IMR-90 (cell line): ENCODE measurements around the gene ZNF385B. TPM values are rescaled to one million over a fixed set of nuclear protein-coding genes. Genes with fewer than 3 reads are reported as not detected.

Experiments used
- ATAC-seq: fragments of 200-7000 bp; cut with Tn5 transposase; 2 replicates; pipeline ENCODE4 v1.9.1; 2020; ENCODE audit warnings: low read depth, mild to moderate bottlenecking, moderate library complexity
- BruUV-seq: library from RNA; stranded (reverse); fragments of 400-500 nt; replicated peaks from 2 replicates; lab custom pipeline; 2021; lab: Mats Ljungman, UMichigan
- CTCF ChIA-PET: fragments of 300-600 bp; formaldehyde crosslinking; extraction: SDS; loops from one replicate; lab custom pipeline; 2021; ENCODE audit warnings: antibody characterized with exemption; lab: Yijun Ruan, JAX
- POLR2A ChIA-PET: fragments of 300-600 bp; sonication (Branson Sonifier 250); formaldehyde crosslinking; loops from one replicate; lab custom pipeline; 2022; ENCODE audit warnings: antibody characterized with exemption; ENCODE audit not compliant: unreplicated experiment; lab: Charles Lee
- DNase-seq: peaks from one replicate; pipeline ENCODE4 v3.0.0; 2013
- H2AFZ ChIP-seq: replicated peaks from 2 replicates; pipeline ENCODE3; 2013; ENCODE audit warnings: low read length, mild to moderate bottlenecking; ENCODE audit not compliant: poor library complexity
- H2AK5ac ChIP-seq: 2 replicates; pipeline ENCODE4 v1.6.1; 2013; ENCODE audit warnings: low read depth, low read length, inconsistent platforms
- H2AK9ac ChIP-seq: replicated peaks from 2 replicates; pipeline ENCODE3; 2013; ENCODE audit warnings: mild to moderate bottlenecking, low read depth, low read length, moderate library complexity; ENCODE audit not compliant: poor library complexity
- H2BK120ac ChIP-seq: 2 replicates; pipeline ENCODE4 v1.6.1; 2013; ENCODE audit warnings: low read depth, low read length, inconsistent platforms
- H2BK15ac ChIP-seq: 3 replicates; pipeline ENCODE4 v1.6.1; 2013; ENCODE audit warnings: low read depth, low read length, inconsistent platforms
- H2BK20ac ChIP-seq: 2 replicates; pipeline ENCODE4 v1.6.1; 2013; ENCODE audit warnings: low read depth, mild to moderate bottlenecking, inconsistent platforms, low read length, moderate library complexity
- H2BK5ac ChIP-seq: 2 replicates; pipeline ENCODE4 v1.6.1; 2013; ENCODE audit warnings: mild to moderate bottlenecking, low read depth, low read length, inconsistent platforms; ENCODE audit not compliant: poor library complexity, severe bottlenecking
- H3K14ac ChIP-seq: replicated peaks from 2 replicates; pipeline ENCODE4 v1.6.1; 2013; ENCODE audit warnings: low read depth, low read length, inconsistent platforms
- H3K18ac ChIP-seq: 2 replicates; pipeline ENCODE4 v1.6.1; 2013; ENCODE audit warnings: low read depth, low read length, control low read depth
- H3K23ac ChIP-seq: 2 replicates; pipeline ENCODE4 v1.6.1; 2013; ENCODE audit warnings: low read depth, low read length, inconsistent platforms
- H3K27ac ChIP-seq: 2 replicates; pipeline ENCODE4 v1.5.1; 2013; ENCODE audit warnings: mild to moderate bottlenecking, control low read depth, low read length; ENCODE audit not compliant: insufficient read depth
- H3K27me3 ChIP-seq: 2 replicates; pipeline ENCODE4 v1.6.1; 2013; ENCODE audit warnings: low read length; ENCODE audit not compliant: control insufficient read depth, insufficient read depth
- H3K36me3 ChIP-seq: 2 replicates; pipeline ENCODE4 v1.6.1; 2013; ENCODE audit warnings: low read length, mixed read lengths; ENCODE audit not compliant: control insufficient read depth, insufficient read depth
- H3K4ac ChIP-seq: 2 replicates; pipeline ENCODE4 v1.6.1; 2013; ENCODE audit warnings: low read depth, low read length, inconsistent platforms
- H3K4me1 ChIP-seq: 2 replicates; pipeline ENCODE4 v1.6.1; 2013; ENCODE audit warnings: low read length, mixed read lengths; ENCODE audit not compliant: control insufficient read depth, insufficient read depth
- H3K4me2 ChIP-seq: 2 replicates; pipeline ENCODE4 v1.6.1; 2013; ENCODE audit warnings: low read depth, mild to moderate bottlenecking, control low read depth, low read length, moderate library complexity
- H3K4me3 ChIP-seq: 2 replicates; pipeline ENCODE4 v1.5.1; 2013; ENCODE audit warnings: low read depth, mild to moderate bottlenecking, control low read depth, low read length, moderate library complexity; ENCODE audit not compliant: insufficient read depth
- H3K56ac ChIP-seq: 2 replicates; pipeline ENCODE4 v1.6.1; 2013; ENCODE audit warnings: low read length, inconsistent platforms; ENCODE audit not compliant: insufficient read depth; ENCODE audit errors: extremely low read depth
- H3K79me1 ChIP-seq, 2 experiments: 2 replicates each; pipeline ENCODE4 v1.6.1; 2013; ENCODE audit warnings: low read length in 2 of 2, inconsistent platforms in 1 of 2, low read depth in 1 of 2
- H3K9ac ChIP-seq: 2 replicates; pipeline ENCODE4 v1.6.1; 2013; ENCODE audit warnings: low read depth, low read length, control low read depth
- H3K9me1 ChIP-seq: 2 replicates; pipeline ENCODE4 v1.6.1; 2013; ENCODE audit warnings: low read length, inconsistent platforms; ENCODE audit not compliant: insufficient read depth
- H3K9me3 ChIP-seq: 2 replicates; pipeline ENCODE4 v1.6.1; 2013; ENCODE audit warnings: low read length; ENCODE audit not compliant: control insufficient read depth, insufficient read depth
- H4K20me1 ChIP-seq: 2 replicates; pipeline ENCODE4 v1.6.1; 2013; ENCODE audit warnings: low read length, inconsistent platforms; ENCODE audit not compliant: insufficient read depth
- H4K5ac ChIP-seq: 2 replicates; pipeline ENCODE4 v1.6.1; 2013; ENCODE audit warnings: mild to moderate bottlenecking, low read depth, low read length, control low read depth
- H4K8ac ChIP-seq, 2 experiments: 2 replicates each; pipeline ENCODE4 v1.6.1; 2013; ENCODE audit warnings: low read depth in 2 of 2, low read length in 2 of 2, control low read depth in 1 of 2, inconsistent platforms in 1 of 2
- H4K91ac ChIP-seq: 2 replicates; pipeline ENCODE4 v1.6.1; 2013; ENCODE audit warnings: low read depth, low read length, inconsistent platforms; ENCODE audit not compliant: insufficient read depth
- FOS ChIP-seq: fragments of 150-350 bp; IDR thresholded peaks from 2 replicates; pipeline ENCODE4 v1.6.1; 2016; ENCODE audit warnings: low read depth, low read length
- RCOR1 ChIP-seq: IDR thresholded peaks from 2 replicates; pipeline ENCODE4 v1.6.1; 2012; ENCODE audit warnings: mild to moderate bottlenecking, low read length, improper control_type of control experiment; ENCODE audit not compliant: insufficient replicate concordance
- SMC3 ChIP-seq: fragments of 150-350 bp; IDR thresholded peaks from 2 replicates; pipeline ENCODE4 v1.6.1; 2016; ENCODE audit warnings: low read depth, mild to moderate bottlenecking, antibody characterized with exemption, low read length, moderate library complexity
- WGBS, 2 experiments: methylation state at CpG; one replicate each; pipeline versions ENCODE4 v1.1.5 to v1.1.7; 2013; ENCODE audit warnings: missing lambda C conversion rate in 2 of 2; ENCODE audit not compliant: insufficient read length in 1 of 2; ENCODE audit errors: extremely low coverage in 2 of 2; 5-methylcytosine and 5-hydroxymethylcytosine counted together
- dilution Hi-C: fragments of 300-500 bp; cut with HindIII; formaldehyde crosslinking; loops from one replicate; pipeline ENCODE4 v1.14.3; 2018; ENCODE audit warnings: low sequenced_read_pairs; ENCODE audit not compliant: unreplicated experiment
- in situ Hi-C: fragments of 300-500 bp; cut with MboI; formaldehyde crosslinking; loops from 3 replicates; pipeline ENCODE4 v1.14.3; 2019; ENCODE audit warnings: low sequenced_read_pairs, inconsistent platforms, mixed read lengths
- intact Hi-C: fragments of 100-400 bp; cut with micrococcal nuclease; formaldehyde crosslinking; loops from 2 replicates; pipeline ENCODE4 v1.10.0; 2022
- polyA plus RNA-seq, 3 experiments: library from polyadenylated mRNA; depleted of rRNA; stranded (reverse); fragments of >200 nt; gene quantifications; 2 replicates each; pipeline ENCODE4 v1.2.3, GENCODE V29; 2012; ENCODE audit warnings: low replicate concordance in 1 of 3
- total RNA-seq: library from RNA; depleted of rRNA; stranded (reverse); fragments of >200 nt; gene quantifications from 2 replicates; pipeline ENCODE4 v1.2.3, GENCODE V29; 2012

The ZNF385B gene
- total and polyA plus RNA-seq, 2 of the 4 experiments (the other 2 are of a cell fraction) = not detected

GRCh38 chr2:179555691-179556283 lies 305.6 kb downstream of the ZNF385B start:
- intact Hi-C loops = no loop called here
- no CpG with 5 or more reads among the region's 6 CpGs for WGBS, 2 experiments

More at GRCh38 chr2:179555691-179556283, 305.6 kb downstream of the ZNF385B start:
- Histone ChIP-seq H3K4me1 (no peaks in the 10 kb centered on the region), H2AK9ac (no peak overlapping the region), H3K4me2 (no peak overlapping the region), H3K23ac (no peak overlapping the region), H2BK20ac (no peak overlapping the region), H2BK5ac (no peak overlapping the region), H3K18ac (no peak overlapping the region), H4K5ac (no peak overlapping the region), H4K91ac (no peak overlapping the region), H3K4ac (no peak overlapping the region), H2AK5ac (no peak overlapping the region), H3K9me3 (no peaks in the 10 kb centered on the region), H3K36me3 (no peaks in the 10 kb centered on the region), H3K27ac (no peak overlapping the region), H3K9me1 (no peaks in the 10 kb centered on the region), H2BK15ac (no peak overlapping the region), H4K8ac (no peak overlapping the region), H2BK120ac (no peak overlapping the region), H3K27me3 (no peaks in the 10 kb centered on the region), H4K20me1 (no peaks in the 10 kb centered on the region), H3K56ac (no peak overlapping the region), H3K9ac (no peak overlapping the region), H3K4me3 (no peak overlapping the region), H3K79me1 (no peaks in the 10 kb centered on the region), H2AFZ (no peak overlapping the region), H3K14ac (no peak overlapping the region)
- dilution Hi-C loops (no loop called here), in situ Hi-C loops (no loop called here)
- BruUV-seq = no TSS peak
- CTCF ChIA-PET = no interaction called here
- DNase-seq (no peak), ATAC-seq (no peak)
- POLR2A ChIA-PET = no interaction called here
- no peak for TF ChIP-seq FOS
- TF ChIP-seq SMC3 = no peak
- TF ChIP-seq RCOR1 = no peak
